GM12874 (cell line): Measurements from ENCODE around the gene CD300H.

Experiments used
- TF ChIP-seq, protein P1 (sequence below): IDR thresholded peaks from 2 replicates; pipeline ENCODE4 v1.5.1; 2011; ENCODE audit warnings: low read depth, mild to moderate bottlenecking, control low read depth, low read length, moderate library complexity; ENCODE audit not compliant: insufficient read depth

CD300H gene

DNA sequence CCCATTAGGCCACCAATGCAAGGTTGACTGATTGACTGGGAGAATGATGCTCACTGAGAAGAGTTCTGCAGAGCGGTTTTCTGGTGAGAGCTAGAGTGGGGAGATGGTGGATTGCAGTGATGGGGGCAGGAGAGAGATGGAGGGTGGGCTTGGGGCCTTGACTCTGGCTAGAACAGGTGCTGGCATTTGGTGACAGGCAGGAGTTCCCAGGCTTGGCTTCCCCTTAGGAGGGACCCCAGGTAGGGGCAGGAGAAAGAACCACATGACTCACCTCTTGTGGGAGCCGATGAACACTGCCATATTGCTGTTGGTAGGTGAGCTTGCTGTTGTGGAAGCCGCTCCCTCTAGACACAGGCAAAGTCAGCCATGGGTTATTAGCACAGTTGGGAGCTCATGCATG is 44.0 kb downstream of the CD300H start:
- TF ChIP-seq, protein P1, sequence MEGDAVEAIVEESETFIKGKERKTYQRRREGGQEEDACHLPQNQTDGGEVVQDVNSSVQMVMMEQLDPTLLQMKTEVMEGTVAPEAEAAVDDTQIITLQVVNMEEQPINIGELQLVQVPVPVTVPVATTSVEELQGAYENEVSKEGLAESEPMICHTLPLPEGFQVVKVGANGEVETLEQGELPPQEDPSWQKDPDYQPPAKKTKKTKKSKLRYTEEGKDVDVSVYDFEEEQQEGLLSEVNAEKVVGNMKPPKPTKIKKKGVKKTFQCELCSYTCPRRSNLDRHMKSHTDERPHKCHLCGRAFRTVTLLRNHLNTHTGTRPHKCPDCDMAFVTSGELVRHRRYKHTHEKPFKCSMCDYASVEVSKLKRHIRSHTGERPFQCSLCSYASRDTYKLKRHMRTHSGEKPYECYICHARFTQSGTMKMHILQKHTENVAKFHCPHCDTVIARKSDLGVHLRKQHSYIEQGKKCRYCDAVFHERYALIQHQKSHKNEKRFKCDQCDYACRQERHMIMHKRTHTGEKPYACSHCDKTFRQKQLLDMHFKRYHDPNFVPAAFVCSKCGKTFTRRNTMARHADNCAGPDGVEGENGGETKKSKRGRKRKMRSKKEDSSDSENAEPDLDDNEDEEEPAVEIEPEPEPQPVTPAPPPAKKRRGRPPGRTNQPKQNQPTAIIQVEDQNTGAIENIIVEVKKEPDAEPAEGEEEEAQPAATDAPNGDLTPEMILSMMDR, result no peak

- TF ChIP-seq, protein P1, result no peak
Observed at GRCh38 chr17:74522381-74523105, 44.8 kb downstream of the CD300H start.

DNA sequence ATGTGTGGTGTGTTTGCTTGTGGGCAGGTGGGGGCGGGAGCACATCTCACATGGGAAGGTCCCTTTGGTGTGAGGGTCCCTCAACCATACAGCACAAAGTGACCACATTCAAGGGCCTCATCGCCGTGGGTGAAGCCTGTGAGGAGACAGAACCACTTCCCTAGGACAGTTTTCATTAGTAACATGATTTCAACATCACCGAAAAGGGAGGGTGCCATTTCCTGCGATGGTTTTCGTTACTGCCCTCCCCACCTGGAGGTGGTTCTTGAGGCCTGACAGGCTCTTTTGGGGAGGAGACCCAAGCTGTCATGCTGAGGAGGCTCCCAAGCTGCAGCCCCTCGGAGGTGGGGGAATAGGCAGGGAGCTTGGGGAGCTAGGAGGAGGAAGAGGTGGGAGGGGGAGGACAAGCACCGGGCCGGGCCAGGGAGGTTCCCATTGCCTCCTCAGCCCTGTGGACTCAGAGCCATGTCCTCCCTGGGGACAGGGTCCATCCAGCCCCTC is 45.6 kb downstream of the CD300H start:
- TF ChIP-seq, protein P1, result no peak

- TF ChIP-seq, protein P1, result no peak
Observed at GRCh38 chr17:74520790-74521480, 46.4 kb downstream of the CD300H start.

DNA sequence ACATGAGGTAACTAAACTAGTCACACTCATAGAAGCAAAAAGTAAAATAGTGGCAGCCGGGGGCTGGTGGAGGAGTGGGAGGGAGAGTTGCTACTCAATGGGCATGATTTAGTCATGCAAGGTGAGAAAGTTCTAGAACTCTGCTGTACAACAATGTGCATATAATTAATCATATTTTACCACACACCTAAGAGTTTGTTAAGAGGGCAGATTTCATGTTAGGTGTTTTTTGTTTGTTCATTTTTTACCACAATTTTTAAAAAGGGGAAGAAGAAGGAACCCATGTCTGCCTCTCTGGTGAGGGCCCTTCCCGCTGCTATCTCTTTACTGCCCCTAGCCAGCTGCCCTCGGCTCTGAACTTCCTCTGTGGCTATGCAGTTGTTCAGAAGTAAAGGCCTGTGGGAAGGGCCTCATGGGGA is 47.3 kb downstream of the CD300H start:
- TF ChIP-seq, protein P1, result no peak

DNA sequence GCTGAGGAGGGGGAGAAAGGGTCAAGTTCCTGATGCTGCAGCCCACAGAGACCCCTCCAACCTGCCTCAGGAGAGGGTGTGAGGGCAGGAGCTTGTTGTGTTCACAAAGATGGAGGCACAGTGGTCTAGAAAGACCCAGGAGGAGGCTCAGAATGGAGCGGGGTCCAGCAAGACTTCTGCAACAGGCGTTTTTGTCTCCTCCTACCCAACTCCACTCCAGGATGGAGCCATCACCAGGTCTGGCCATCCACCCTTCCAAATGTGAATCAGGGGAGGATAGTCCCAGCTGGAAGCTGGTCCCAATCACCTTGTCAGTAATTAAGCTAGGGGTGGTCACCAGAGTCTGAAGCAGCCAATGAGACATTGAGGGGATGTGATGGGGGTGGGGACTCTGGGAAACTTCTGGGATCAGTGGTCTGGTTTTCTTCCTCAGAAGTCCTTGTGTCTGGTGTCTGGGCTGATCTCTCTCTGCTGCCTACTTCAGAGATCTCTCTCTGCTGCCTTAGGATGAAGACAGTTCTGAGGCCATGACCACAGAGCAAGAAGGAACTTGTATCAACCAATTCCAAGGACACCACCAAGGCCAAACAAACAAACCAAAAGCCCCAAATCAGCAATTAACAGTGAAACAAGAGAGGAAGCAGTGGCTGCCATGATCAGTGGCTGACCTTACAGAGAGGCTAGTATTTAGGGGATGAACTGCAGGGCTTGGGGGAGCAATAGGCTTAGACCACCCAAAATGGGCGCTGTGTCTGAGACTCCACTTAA is 50.6 kb downstream of the CD300H start:
- TF ChIP-seq, protein P1, result no peak

GRCh38 chr17:74515941-74516340 is 51.4 kb downstream of the CD300H start:
- TF ChIP-seq, protein P1, result no peak
